Measurements from ENCODE around the gene CDK9.

DNA sequence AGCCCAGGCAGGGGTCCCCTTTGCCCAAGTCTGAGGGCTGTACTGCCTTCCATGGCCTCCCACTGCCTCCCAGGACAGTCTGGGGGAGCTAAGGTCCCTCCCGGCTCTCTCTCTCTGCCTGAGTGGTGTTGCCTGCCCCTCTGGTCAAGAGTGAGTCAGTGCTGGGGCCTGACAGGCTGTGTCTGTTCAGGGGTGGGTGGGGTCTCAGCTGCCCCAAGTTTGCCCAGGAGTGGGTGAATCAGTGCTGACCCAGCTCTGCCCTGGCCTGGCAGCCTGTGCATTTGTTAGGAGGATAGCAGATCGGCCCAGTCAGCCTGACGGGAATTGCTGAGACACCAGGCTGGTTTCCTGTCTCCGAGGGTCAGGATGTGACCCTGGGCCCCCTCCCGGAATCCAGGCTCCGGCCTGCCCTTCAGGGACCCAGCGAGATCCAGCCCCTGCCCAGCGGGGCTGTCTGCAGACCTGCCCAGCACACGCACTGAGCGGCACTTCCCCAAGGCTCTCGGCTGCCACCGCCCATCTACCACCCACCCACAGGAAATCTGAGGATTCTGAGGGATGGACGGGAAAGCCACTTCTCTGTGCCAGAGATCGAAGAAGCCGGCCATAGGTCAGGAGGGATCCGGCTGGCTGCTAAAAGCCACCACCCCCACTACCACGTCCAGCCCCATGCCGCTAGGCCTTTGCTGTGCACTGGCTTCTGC, 52.7 kb downstream of the CDK9 start:
- TF ChIP-seq, protein P1, sequence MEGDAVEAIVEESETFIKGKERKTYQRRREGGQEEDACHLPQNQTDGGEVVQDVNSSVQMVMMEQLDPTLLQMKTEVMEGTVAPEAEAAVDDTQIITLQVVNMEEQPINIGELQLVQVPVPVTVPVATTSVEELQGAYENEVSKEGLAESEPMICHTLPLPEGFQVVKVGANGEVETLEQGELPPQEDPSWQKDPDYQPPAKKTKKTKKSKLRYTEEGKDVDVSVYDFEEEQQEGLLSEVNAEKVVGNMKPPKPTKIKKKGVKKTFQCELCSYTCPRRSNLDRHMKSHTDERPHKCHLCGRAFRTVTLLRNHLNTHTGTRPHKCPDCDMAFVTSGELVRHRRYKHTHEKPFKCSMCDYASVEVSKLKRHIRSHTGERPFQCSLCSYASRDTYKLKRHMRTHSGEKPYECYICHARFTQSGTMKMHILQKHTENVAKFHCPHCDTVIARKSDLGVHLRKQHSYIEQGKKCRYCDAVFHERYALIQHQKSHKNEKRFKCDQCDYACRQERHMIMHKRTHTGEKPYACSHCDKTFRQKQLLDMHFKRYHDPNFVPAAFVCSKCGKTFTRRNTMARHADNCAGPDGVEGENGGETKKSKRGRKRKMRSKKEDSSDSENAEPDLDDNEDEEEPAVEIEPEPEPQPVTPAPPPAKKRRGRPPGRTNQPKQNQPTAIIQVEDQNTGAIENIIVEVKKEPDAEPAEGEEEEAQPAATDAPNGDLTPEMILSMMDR (conservative IDR thresholded peaks at IDR 0.05; ENCODE audit: low read depth in 2 of 2): no peak
- TF ChIP-seq, protein P2, sequence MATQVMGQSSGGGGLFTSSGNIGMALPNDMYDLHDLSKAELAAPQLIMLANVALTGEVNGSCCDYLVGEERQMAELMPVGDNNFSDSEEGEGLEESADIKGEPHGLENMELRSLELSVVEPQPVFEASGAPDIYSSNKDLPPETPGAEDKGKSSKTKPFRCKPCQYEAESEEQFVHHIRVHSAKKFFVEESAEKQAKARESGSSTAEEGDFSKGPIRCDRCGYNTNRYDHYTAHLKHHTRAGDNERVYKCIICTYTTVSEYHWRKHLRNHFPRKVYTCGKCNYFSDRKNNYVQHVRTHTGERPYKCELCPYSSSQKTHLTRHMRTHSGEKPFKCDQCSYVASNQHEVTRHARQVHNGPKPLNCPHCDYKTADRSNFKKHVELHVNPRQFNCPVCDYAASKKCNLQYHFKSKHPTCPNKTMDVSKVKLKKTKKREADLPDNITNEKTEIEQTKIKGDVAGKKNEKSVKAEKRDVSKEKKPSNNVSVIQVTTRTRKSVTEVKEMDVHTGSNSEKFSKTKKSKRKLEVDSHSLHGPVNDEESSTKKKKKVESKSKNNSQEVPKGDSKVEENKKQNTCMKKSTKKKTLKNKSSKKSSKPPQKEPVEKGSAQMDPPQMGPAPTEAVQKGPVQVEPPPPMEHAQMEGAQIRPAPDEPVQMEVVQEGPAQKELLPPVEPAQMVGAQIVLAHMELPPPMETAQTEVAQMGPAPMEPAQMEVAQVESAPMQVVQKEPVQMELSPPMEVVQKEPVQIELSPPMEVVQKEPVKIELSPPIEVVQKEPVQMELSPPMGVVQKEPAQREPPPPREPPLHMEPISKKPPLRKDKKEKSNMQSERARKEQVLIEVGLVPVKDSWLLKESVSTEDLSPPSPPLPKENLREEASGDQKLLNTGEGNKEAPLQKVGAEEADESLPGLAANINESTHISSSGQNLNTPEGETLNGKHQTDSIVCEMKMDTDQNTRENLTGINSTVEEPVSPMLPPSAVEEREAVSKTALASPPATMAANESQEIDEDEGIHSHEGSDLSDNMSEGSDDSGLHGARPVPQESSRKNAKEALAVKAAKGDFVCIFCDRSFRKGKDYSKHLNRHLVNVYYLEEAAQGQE (IDR thresholded peaks at IDR 0.05; ENCODE audit: unreplicated experiment): no peak
- TF ChIP-seq ZNF331 (CRISPR knock-in tag; IDR thresholded peaks at IDR 0.05; ENCODE audit: low read depth): no peak
- no peak for TF ChIP-seq POLR2AphosphoS5 (IDR thresholded peaks at IDR 0.05; ENCODE audit: low read depth)
